ENCODE results near the gene PNMA8B. TPM values are rescaled to one million over a fixed set of nuclear protein-coding genes. Genes with fewer than 3 reads are reported as not detected.

Gene PNMA8B
- total and polyA plus RNA-seq, 2 donors (not counting 3 experiments of a cell fraction or from before 2014, with no cell fraction given) = 0.11 TPM; not detected in 1

DNA sequence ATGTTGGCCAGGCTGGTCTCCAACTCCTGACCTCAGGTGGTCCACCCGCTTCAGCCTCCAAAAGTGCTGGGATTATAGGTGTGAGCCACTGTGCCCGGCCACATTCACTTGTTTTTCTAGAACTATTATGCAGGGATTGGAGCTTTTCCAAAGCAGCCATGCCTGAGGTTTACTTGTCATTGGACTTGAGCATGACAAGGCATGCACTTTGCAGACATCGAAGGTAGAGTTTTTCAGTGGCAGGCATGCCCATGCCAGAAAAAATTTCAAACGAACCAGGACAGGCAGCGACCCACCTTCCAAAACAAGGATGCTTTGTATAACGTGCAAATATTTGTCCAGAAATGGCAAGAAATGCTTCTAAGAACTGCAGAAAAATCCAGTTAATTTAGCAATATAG is 42.0 kb downstream of the PNMA8B start:
- no TSS peak for BruUV-seq (replicated peaks)
- Histone ChIP-seq H2AFZ (ENCODE audit: low read depth, low read length) (no peak overlapping the region), H3K9me3 (replicated peaks; ENCODE audit: control insufficient read depth, insufficient read depth, low read length) (no peaks in the 10 kb centered on the region), H3K27me3 (ENCODE audit: control insufficient read depth in 2 of 2, insufficient read depth in 2 of 2, low read length in 2 of 2) (peaks cover 1 to 9% of the 10 kb centered on the region in 2 experiments), H3K4me1 (ENCODE audit: control insufficient read depth, extremely low read depth, insufficient read depth, low read length) (no peaks in the 10 kb centered on the region), H3K79me2 (ENCODE audit: control insufficient read depth, insufficient read depth, low read length) (no peaks in the 10 kb centered on the region), H4K20me1 (replicated peaks; ENCODE audit: control insufficient read depth, extremely low read depth, insufficient read depth, low read length) (no peaks in the 10 kb centered on the region), H3K9me1 (replicated peaks; ENCODE audit: control insufficient read depth, extremely low read depth, insufficient read depth, low read length) (no peaks in the 10 kb centered on the region), H3K36me3 (ENCODE audit: control insufficient read depth in 2 of 2, extremely low read depth in 1 of 2, insufficient read depth in 2 of 2, low read length in 2 of 2) (no peaks in the 10 kb centered on the region), H3K4me3 (replicated peaks in 1 of 3; ENCODE audit: insufficient read depth in 1 of 3, low read depth in 1 of 3, low read length in 3 of 3) (no peak overlapping the region), H3K27ac (ENCODE audit: insufficient read depth, low read depth, low read length) (no peak overlapping the region), H3K9ac (replicated peaks; ENCODE audit: extremely low read depth, insufficient read depth, low read length) (no peak overlapping the region), H3K4me2 (ENCODE audit: insufficient read depth, low read length) (no peak overlapping the region)
- intact Hi-C loops (cut with micrococcal nuclease) = no loop called here
- CTCF ChIA-PET = interaction anchor here (1.0 kb wide), 1 partner anchor 19 kb away, joined by 3 read pairs; no protein-coding TSS in a partner anchor
- POLR2A ChIA-PET = no interaction called here
- DNase-seq (ENCODE audit: low read depth, low spot score) = no peak
- TF ChIP-seq GATA2 (IDR thresholded peaks at IDR 0.05; ENCODE audit: insufficient read depth, insufficient read length, low read depth, low read length) (no peak), MYC (IDR thresholded peaks at IDR 0.05; ENCODE audit: low read depth, low read length) (no peak), POLR2A (IDR thresholded peaks at IDR 0.05; ENCODE audit: low read depth, low read length) (no peak), EZH2 (IDR thresholded peaks at IDR 0.05; ENCODE audit: borderline replicate concordance, low read depth, low read length, severe bottlenecking) (no peak), FOS (IDR thresholded peaks at IDR 0.05; ENCODE audit: borderline replicate concordance, insufficient read depth, low read length) (no peak), POLR2AphosphoS5 (IDR thresholded peaks at IDR 0.05; ENCODE audit: insufficient read depth, low read depth, low read length) (no peak), JUN (IDR thresholded peaks at IDR 0.05; ENCODE audit: borderline replicate concordance, insufficient read depth, insufficient read length, low read depth) (no peak)
- TF ChIP-seq, protein P1, sequence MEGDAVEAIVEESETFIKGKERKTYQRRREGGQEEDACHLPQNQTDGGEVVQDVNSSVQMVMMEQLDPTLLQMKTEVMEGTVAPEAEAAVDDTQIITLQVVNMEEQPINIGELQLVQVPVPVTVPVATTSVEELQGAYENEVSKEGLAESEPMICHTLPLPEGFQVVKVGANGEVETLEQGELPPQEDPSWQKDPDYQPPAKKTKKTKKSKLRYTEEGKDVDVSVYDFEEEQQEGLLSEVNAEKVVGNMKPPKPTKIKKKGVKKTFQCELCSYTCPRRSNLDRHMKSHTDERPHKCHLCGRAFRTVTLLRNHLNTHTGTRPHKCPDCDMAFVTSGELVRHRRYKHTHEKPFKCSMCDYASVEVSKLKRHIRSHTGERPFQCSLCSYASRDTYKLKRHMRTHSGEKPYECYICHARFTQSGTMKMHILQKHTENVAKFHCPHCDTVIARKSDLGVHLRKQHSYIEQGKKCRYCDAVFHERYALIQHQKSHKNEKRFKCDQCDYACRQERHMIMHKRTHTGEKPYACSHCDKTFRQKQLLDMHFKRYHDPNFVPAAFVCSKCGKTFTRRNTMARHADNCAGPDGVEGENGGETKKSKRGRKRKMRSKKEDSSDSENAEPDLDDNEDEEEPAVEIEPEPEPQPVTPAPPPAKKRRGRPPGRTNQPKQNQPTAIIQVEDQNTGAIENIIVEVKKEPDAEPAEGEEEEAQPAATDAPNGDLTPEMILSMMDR (IDR thresholded peaks at IDR 0.05; ENCODE audit: extremely low read depth in 1 of 2, insufficient read depth in 1 of 2, low read depth in 1 of 2, low read length in 2 of 2) = no peak
- TF ChIP-seq, protein P2, sequence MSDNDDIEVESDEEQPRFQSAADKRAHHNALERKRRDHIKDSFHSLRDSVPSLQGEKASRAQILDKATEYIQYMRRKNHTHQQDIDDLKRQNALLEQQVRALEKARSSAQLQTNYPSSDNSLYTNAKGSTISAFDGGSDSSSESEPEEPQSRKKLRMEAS (IDR thresholded peaks at IDR 0.05; ENCODE audit: insufficient read depth, insufficient read length) = no peak
- FAIRE-seq = no peak
- dilution Hi-C loops (cut with MboI; ENCODE audit: extremely low pct_ligation_motif_present, low sequenced_read_pairs) = no loop called here

Measured in endothelial cell of umbilical vein (primary cell).